OCI-LY7 (cell line): ENCODE data around the gene CDK5RAP3. TPM values are rescaled to one million over a fixed set of nuclear protein-coding genes. Genes with fewer than 3 reads are reported as not detected.

Source experiments
- BruUV-seq: library from RNA; stranded (reverse); fragments of 400-500 nt; replicated peaks from 2 replicates; lab custom pipeline; 2021; lab: Mats Ljungman, UMichigan
- CTCF ChIA-PET: fragments of 300-600 bp; sonication (Branson Sonifier 250); formaldehyde crosslinking; loops from one replicate; lab custom pipeline; 2022; ENCODE audit warnings: antibody characterized with exemption; ENCODE audit not compliant: unreplicated experiment; lab: Charles Lee
- POLR2A ChIA-PET: fragments of 300-600 bp; sonication (Branson Sonifier 250); formaldehyde crosslinking; loops from one replicate; lab custom pipeline; 2022; ENCODE audit warnings: antibody characterized with exemption; lab: Charles Lee
- DNase-seq: peaks from one replicate; pipeline ENCODE4 v3.0.0-alpha.2; 2015; ENCODE audit warnings: low spot score
- H2AFZ ChIP-seq: fragments of 200-600 bp; sonication (generic), shearing (Covaris generic); 2 replicates; pipeline ENCODE4 v1.6.1; 2014; ENCODE audit warnings: mild to moderate bottlenecking, antibody characterized with exemption, low read length, moderate library complexity
- H3K27ac ChIP-seq: fragments of 200-600 bp; sonication (generic); 2 replicates; pipeline ENCODE4 v1.5.1; 2014; ENCODE audit warnings: mixed run types, low read depth, mild to moderate bottlenecking, moderate library complexity, low read length, inconsistent platforms; ENCODE audit not compliant: poor library complexity, severe bottlenecking
- H3K36me3 ChIP-seq: fragments of 200-600 bp; sonication (generic); 2 replicates; pipeline ENCODE4 v1.6.1; 2014; ENCODE audit warnings: mild to moderate bottlenecking, antibody characterized with exemption, low read length, moderate library complexity, mixed read lengths; ENCODE audit not compliant: insufficient read depth
- H3K4me1 ChIP-seq: fragments of 200-600 bp; sonication (generic); 2 replicates; pipeline ENCODE4 v1.5.1; 2014; ENCODE audit warnings: mild to moderate bottlenecking, low read length; ENCODE audit not compliant: insufficient read depth, poor library complexity, severe bottlenecking
- H3K4me2 ChIP-seq: fragments of 200-600 bp; sonication (generic); 2 replicates; pipeline ENCODE4 v1.6.1; 2014; ENCODE audit warnings: mild to moderate bottlenecking, low read length
- H3K4me3 ChIP-seq: fragments of 200-600 bp; sonication (generic); 2 replicates; pipeline ENCODE4 v1.5.1; 2014; ENCODE audit warnings: mild to moderate bottlenecking, low read depth, low read length; ENCODE audit not compliant: poor library complexity, severe bottlenecking
- H3K79me2 ChIP-seq: fragments of 200-600 bp; sonication (generic); 2 replicates; pipeline ENCODE4 v1.6.1; 2016; ENCODE audit warnings: low read depth, mild to moderate bottlenecking, low read length, moderate library complexity, mixed read lengths; ENCODE audit not compliant: insufficient read depth
- H3K9me2 ChIP-seq: fragments of 200-600 bp; sonication (generic); 2 replicates; pipeline ENCODE4 v1.6.1; 2016; ENCODE audit warnings: mild to moderate bottlenecking, low read length, mixed read lengths; ENCODE audit not compliant: insufficient read depth
- H3K9me3 ChIP-seq: fragments of 200-600 bp; sonication (generic); 2 replicates; pipeline ENCODE4 v1.6.1; 2014; ENCODE audit warnings: mild to moderate bottlenecking, mixed run types, low read length, mixed read lengths
- H4K20me1 ChIP-seq: fragments of 200-600 bp; sonication (generic); 2 replicates; pipeline ENCODE4 v1.6.1; 2014; ENCODE audit warnings: mild to moderate bottlenecking, antibody characterized with exemption, low read length, moderate library complexity, mixed read lengths; ENCODE audit not compliant: insufficient read depth
- CTCF ChIP-seq: fragments of 200-600 bp; sonication (generic); conservative IDR thresholded peaks from 2 replicates; pipeline ENCODE4 v1.5.1; 2014; ENCODE audit warnings: mild to moderate bottlenecking, antibody characterized with exemption, low read length, moderate library complexity, mixed read lengths
- EZH2phosphoT487 ChIP-seq: fragments of 200-600 bp; sonication (generic); IDR thresholded peaks from 2 replicates; pipeline ENCODE4 v1.6.1; 2018; ENCODE audit warnings: low read depth, borderline replicate concordance, mild to moderate bottlenecking, mixed run types, antibody characterized with exemption, low read length, moderate library complexity, mixed read lengths
- intact Hi-C: fragments of 100-400 bp; cut with micrococcal nuclease; formaldehyde crosslinking; loops from one replicate; pipeline ENCODE4 v1.10.0; 2022; ENCODE audit not compliant: unreplicated experiment
- total RNA-seq, 2 experiments: library from RNA; depleted of rRNA in 1 of 2; stranded (reverse); fragments of >200 nt in 1 of 2; shearing (Covaris generic) in 1 of 2; gene quantifications; 2 replicates each; pipeline ENCODE4 v1.2.3, GENCODE V29; 2014 to 2022

CDK5RAP3 gene
- total RNA-seq, 2 experiments from 2014 or later = 241 to 256 TPM

GRCh38 chr17:47966079-47966519 is 4.8 kb upstream of the CDK5RAP3 start:
- H3K36me3 ChIP-seq = no peaks in the 10 kb centered on the region
- no peak overlapping the region for H3K4me3 ChIP-seq
- DNase-seq = no peak
- peaks cover 6% of the 10 kb centered on the region for H3K4me1 ChIP-seq
- no peak overlapping the region for H3K4me2 ChIP-seq
- CTCF ChIA-PET = no interaction called here
- POLR2A ChIA-PET = no interaction called here
- BruUV-seq = no TSS peak
- no peak overlapping the region for H3K27ac ChIP-seq
- no peaks in the 10 kb centered on the region for H3K79me2 ChIP-seq
- intact Hi-C loops = no loop called here
- H3K9me2 ChIP-seq = no peaks in the 10 kb centered on the region
- TF ChIP-seq CTCF (no peak), EZH2phosphoT487 (no peak)
- no peak overlapping the region for H2AFZ ChIP-seq
- no peaks in the 10 kb centered on the region for H4K20me1 ChIP-seq
- no peaks in the 10 kb centered on the region for H3K9me3 ChIP-seq

GRCh38 chr17:47967607-47968252 is 3.2 kb upstream of the CDK5RAP3 start:
- no peaks in the 10 kb centered on the region for H3K9me2 ChIP-seq
- CTCF ChIA-PET = no interaction called here
- no peak overlapping the region for H3K4me2 ChIP-seq
- POLR2A ChIA-PET = no interaction called here
- no TSS peak for BruUV-seq
- intact Hi-C loops = no loop called here
- H3K79me2 ChIP-seq = peaks cover 15% of the 10 kb centered on the region; the same call in 1 of the 2 replicates
- peaks cover 17% of the 10 kb centered on the region for H3K4me1 ChIP-seq
- H2AFZ ChIP-seq = no peak overlapping the region
- no peak overlapping the region for H3K27ac ChIP-seq
- TF ChIP-seq CTCF = no peak
- no peak for TF ChIP-seq EZH2phosphoT487
- no peaks in the 10 kb centered on the region for H3K9me3 ChIP-seq
- no peak overlapping the region for H3K4me3 ChIP-seq
- H3K36me3 ChIP-seq = peaks cover 4% of the 10 kb centered on the region; the same call in 1 of the 2 replicates
- H4K20me1 ChIP-seq = no peaks in the 10 kb centered on the region
- DNase-seq = no peak

- peaks cover 20% of the 10 kb centered on the region for H3K4me1 ChIP-seq
- intact Hi-C loops = no loop called here
- ChIA-PET POLR2A (interaction anchor here (0.6 kb wide), 1 partner anchor 11 kb away, joined by 4 read pairs; the partner anchor contains the start of gene PRR15L), CTCF (interaction anchor here (1.0 kb wide), 1 partner anchor 13 kb away, joined by 3 read pairs; no protein-coding TSS in a partner anchor)
- H3K27ac ChIP-seq = no peak overlapping the region
- no peaks in the 10 kb centered on the region for H3K9me3 ChIP-seq
- no peaks in the 10 kb centered on the region for H3K9me2 ChIP-seq
- no peak for DNase-seq
- TF ChIP-seq CTCF (no peak), EZH2phosphoT487 (no peak)
- peaks cover 15% of the 10 kb centered on the region for H3K36me3 ChIP-seq
- no peak overlapping the region for H2AFZ ChIP-seq
- no peaks in the 10 kb centered on the region for H4K20me1 ChIP-seq
- no peak overlapping the region for H3K4me2 ChIP-seq
- H3K79me2 ChIP-seq = peaks cover 18% of the 10 kb centered on the region; the same call in 1 of the 2 replicates
- no peak overlapping the region for H3K4me3 ChIP-seq
- no TSS peak for BruUV-seq
These were observed 2.1 kb upstream of the CDK5RAP3 start for GRCh38 chr17:47968836-47969235.
